Fibroblast of lung (primary cell): Measurements from ENCODE around the gene FGF22. TPM values are rescaled to one million over a fixed set of nuclear protein-coding genes. Genes with fewer than 3 reads are reported as not detected.
"Not testable (repeated sequence)": the region's sequence is repeated elsewhere in the genome, so short reads cannot be mapped to it uniquely, and the experiment has no call there.

ENCODE experiments used
- DNase-seq, 2 donors: peaks; one replicate each; pipeline versions ENCODE4 v3.0.0 to v3.0.0-alpha.2; 2010; ENCODE audit warnings: low read depth in 2 of 2
- H2AFZ ChIP-seq: 2 replicates; pipeline ENCODE4 v1.5.1; 2012; ENCODE audit warnings: low read length, control low read depth, inconsistent platforms
- H3K27ac ChIP-seq: 2 replicates; pipeline ENCODE4 v1.5.1; 2011; ENCODE audit warnings: low read length, control low read depth; ENCODE audit not compliant: insufficient read depth
- H3K27me3 ChIP-seq: 2 replicates; pipeline ENCODE4 v1.5.1; 2011; ENCODE audit warnings: mild to moderate bottlenecking, low read length; ENCODE audit not compliant: control insufficient read depth, insufficient read depth
- H3K36me3 ChIP-seq: 2 replicates; pipeline ENCODE4 v1.5.1; 2011; ENCODE audit warnings: low read length; ENCODE audit not compliant: control insufficient read depth, insufficient read depth
- H3K4me1 ChIP-seq: 2 replicates; pipeline ENCODE4 v1.5.1; 2011; ENCODE audit warnings: low read length; ENCODE audit not compliant: control insufficient read depth, insufficient read depth; ENCODE audit errors: extremely low read depth
- H3K4me2 ChIP-seq: 2 replicates; pipeline ENCODE4 v1.5.1; 2011; ENCODE audit warnings: low read length, control low read depth; ENCODE audit not compliant: insufficient read depth; ENCODE audit errors: extremely low read depth
- H3K4me3 ChIP-seq, 4 experiments: fragments of 200-600 bp in 1 of 4; sonication (generic) in 1 of 4; replicated peaks in 1 of 4; 2 replicates each; pipeline ENCODE4 v1.5.1; 2011 to 2016; ENCODE audit warnings: low read length in 4 of 4, low read depth in 3 of 4, mild to moderate bottlenecking in 3 of 4, control low read depth in 2 of 4, inconsistent platforms in 1 of 4, mixed read lengths in 1 of 4; ENCODE audit not compliant: insufficient read depth in 1 of 4; ENCODE audit errors: control extremely low read depth in 1 of 4
- H3K79me2 ChIP-seq: 2 replicates; pipeline ENCODE4 v1.5.1; 2012; ENCODE audit warnings: mild to moderate bottlenecking, low read length, inconsistent platforms; ENCODE audit not compliant: control insufficient read depth, insufficient read depth
- H3K9ac ChIP-seq: 2 replicates; pipeline ENCODE4 v1.5.1; 2011; ENCODE audit warnings: mild to moderate bottlenecking, low read length, control low read depth; ENCODE audit not compliant: insufficient read depth
- H3K9me3 ChIP-seq: 2 replicates; pipeline ENCODE4 v1.5.1; 2012; ENCODE audit warnings: low read depth, low read length; ENCODE audit not compliant: control insufficient read depth, insufficient read depth
- H4K20me1 ChIP-seq: 2 replicates; pipeline ENCODE4 v1.5.1; 2011; ENCODE audit warnings: low read length; ENCODE audit not compliant: control insufficient read depth, insufficient read depth; ENCODE audit errors: extremely low read depth
- EZH2 ChIP-seq: IDR thresholded peaks from 2 replicates; pipeline ENCODE4 v1.5.1; 2012; ENCODE audit warnings: low read length, control low read depth, mild to moderate bottlenecking; ENCODE audit errors: missing control alignments
- polyA plus RNA-seq, 2 donors: library from polyadenylated mRNA; depleted of rRNA in 1 of 2; stranded (reverse) in 1 of 2; unstranded in 1 of 2; fragments of >200 nt; gene quantifications; 2 replicates each; pipeline ENCODE4 v1.2.1, GENCODE V29; 2011 to 2012; ENCODE audit warnings: missing spikeins in 1 of 2
- total RNA-seq: library from RNA; depleted of rRNA; stranded (reverse); fragments of >200 nt; gene quantifications from 2 replicates; pipeline ENCODE4 v1.2.1, GENCODE V29; 2014
- TF ChIP-seq, protein P1 (sequence below), 2 donors: IDR thresholded peaks in 1 of 2; conservative IDR thresholded peaks in 1 of 2; 1 replicate in 1 of 2; 2 replicates in 1 of 2; pipeline ENCODE4 v1.5.1; 2011 to 2012; ENCODE audit warnings: low read length in 2 of 2, control low read depth in 1 of 2, inconsistent platforms in 1 of 2, low read depth in 1 of 2, mild to moderate bottlenecking in 1 of 2

The FGF22 gene
- total and polyA plus RNA-seq, 2 donors (not counting 1 experiment from before 2014, with no cell fraction given): under 0.01 TPM; not detected in 1

DNA sequence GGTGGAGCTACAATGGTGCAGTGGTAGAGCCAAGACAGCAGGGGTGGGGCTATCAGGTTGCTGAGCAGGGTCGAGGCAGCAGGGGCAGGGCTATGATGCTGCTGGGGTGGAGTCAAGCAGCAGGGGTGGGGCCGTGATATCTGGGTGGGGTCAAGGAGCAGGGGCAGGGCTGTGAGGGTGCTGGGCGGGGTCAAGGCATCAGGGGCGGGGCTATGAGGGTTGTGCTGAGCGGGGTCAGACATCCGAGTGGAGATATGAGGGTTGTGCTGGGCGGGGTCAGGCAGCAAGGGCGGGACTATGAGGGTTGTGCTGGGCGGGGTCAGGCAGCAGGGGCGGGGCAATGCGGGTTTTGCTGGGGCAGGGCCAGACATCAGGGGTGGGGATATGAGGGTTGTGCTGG is 35.3 kb upstream of the FGF22 start:
- no peaks in the 10 kb centered on the region for H3K79me2 ChIP-seq
- no peak for DNase-seq

DNA sequence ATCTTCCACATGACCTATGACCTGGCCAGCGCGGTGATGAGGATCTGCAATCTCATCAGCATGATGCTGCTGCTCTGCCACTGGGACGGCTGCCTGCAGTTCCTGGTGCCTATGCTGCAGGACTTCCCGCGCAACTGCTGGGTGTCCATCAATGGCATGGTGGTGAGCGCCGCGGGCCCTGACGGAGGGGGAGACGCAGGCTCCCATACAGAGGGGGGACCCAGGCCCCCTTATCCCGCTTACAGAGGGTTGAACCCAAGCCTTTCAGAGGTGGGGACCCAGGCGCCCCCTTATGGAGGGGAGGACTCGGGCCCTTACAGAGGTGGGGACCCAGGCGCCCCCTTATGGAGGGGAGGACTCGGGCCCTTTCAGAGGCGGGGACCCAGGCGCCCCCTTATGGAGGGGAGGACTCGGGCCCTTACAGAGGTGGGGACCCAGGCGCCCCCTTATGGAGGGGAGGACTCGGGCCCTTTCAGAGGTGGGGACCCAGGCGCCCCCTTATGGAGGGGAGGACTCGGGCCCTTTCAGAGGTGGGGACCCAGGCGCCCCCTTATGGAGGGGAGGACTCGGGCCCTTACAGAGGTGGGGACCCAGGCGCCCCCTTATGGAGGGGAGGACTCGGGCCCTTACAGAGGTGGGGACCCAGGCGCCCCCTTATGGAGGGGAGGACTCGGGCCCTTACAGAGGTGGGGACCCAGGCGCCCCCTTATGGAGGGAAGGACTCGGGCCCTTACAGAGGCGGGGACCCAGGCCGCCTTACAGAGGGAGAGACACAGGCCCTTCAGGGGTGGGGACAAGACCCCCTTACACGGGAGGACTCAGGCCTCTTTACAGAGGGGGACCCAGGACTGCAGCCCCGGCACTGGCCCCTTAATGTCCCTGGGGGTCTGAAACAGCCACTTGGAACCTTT is 34.4 kb upstream of the FGF22 start:
- H3K4me3 ChIP-seq: not testable (repeated sequence)

More for the DNA sequence above, 35.3 kb upstream of the FGF22 start:
- H3K4me1 ChIP-seq: no peaks in the 10 kb centered on the region
- no peak overlapping the region for H2AFZ ChIP-seq
- H3K4me3 ChIP-seq: no peak overlapping the region
- no peaks in the 10 kb centered on the region for H3K9me3 ChIP-seq
- no peaks in the 10 kb centered on the region for H4K20me1 ChIP-seq
- no peak for TF ChIP-seq EZH2
- TF ChIP-seq, protein P1, sequence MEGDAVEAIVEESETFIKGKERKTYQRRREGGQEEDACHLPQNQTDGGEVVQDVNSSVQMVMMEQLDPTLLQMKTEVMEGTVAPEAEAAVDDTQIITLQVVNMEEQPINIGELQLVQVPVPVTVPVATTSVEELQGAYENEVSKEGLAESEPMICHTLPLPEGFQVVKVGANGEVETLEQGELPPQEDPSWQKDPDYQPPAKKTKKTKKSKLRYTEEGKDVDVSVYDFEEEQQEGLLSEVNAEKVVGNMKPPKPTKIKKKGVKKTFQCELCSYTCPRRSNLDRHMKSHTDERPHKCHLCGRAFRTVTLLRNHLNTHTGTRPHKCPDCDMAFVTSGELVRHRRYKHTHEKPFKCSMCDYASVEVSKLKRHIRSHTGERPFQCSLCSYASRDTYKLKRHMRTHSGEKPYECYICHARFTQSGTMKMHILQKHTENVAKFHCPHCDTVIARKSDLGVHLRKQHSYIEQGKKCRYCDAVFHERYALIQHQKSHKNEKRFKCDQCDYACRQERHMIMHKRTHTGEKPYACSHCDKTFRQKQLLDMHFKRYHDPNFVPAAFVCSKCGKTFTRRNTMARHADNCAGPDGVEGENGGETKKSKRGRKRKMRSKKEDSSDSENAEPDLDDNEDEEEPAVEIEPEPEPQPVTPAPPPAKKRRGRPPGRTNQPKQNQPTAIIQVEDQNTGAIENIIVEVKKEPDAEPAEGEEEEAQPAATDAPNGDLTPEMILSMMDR (conservative IDR thresholded peaks at IDR 0.05 in 1 of 2, IDR thresholded peaks at IDR 0.05 in 1 of 2; ENCODE audit: low read depth in 1 of 2, low read length in 2 of 2): no peak
- H3K27ac ChIP-seq: no peak overlapping the region
- no peaks in the 10 kb centered on the region for H3K27me3 ChIP-seq
- H3K9ac ChIP-seq: no peak overlapping the region
- no peaks in the 10 kb centered on the region for H3K36me3 ChIP-seq
- H3K4me2 ChIP-seq: no peak overlapping the region

DNA sequence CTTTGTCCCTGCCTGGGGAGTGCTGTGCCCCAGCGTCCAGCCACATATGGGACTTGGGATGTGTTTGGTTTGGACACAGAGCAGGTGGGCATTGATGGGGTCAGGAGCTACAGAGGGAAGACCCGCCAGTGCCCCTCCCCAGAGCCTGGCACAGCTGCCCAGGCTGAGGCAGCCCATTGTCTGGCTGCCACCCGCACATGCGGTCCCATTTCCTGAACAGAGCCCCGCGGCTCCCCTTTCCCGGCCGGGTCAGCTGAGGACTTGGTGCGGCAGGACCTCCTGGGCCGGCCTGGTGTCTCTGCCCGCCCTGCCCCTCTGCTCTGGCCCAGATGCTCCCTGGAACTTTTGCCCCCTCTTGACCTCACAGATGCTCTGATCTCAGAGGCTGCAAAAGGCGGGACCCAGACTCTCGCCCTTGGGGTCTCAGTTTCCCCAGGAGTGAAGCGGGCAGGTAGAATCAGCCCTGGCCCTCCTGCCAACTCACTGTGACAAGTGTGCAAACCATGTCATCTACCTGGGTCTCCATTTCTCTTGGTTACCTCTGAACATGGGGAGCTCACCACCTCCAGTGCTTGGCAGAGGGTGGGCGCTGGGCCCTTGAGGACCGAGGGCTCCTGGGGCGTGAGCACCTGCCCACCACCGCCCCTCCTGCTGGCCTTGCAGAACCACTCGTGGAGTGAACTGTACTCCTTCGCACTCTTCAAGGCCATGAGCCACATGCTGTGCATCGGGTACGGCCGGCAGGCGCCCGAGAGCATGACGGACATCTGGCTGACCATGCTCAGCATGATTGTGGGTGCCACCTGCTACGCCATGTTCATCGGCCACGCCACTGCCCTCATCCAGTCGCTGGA is 32.2 kb upstream of the FGF22 start:
- H3K9me3 ChIP-seq: no peaks in the 10 kb centered on the region
- H3K4me2 ChIP-seq: no peak overlapping the region
- H3K4me1 ChIP-seq: peaks cover 9% of the 10 kb centered on the region
- H3K79me2 ChIP-seq: no peaks in the 10 kb centered on the region
- no peak overlapping the region for H3K4me3 ChIP-seq
- TF ChIP-seq EZH2: no peak
- TF ChIP-seq, protein P1 (conservative IDR thresholded peaks at IDR 0.05 in 1 of 2, IDR thresholded peaks at IDR 0.05 in 1 of 2; ENCODE audit: low read depth in 1 of 2, low read length in 2 of 2): no peak
- H3K9ac ChIP-seq: no peak overlapping the region
- no peak overlapping the region for H3K27ac ChIP-seq
- no peaks in the 10 kb centered on the region for H3K27me3 ChIP-seq
- H2AFZ ChIP-seq: no peak overlapping the region
- H4K20me1 ChIP-seq: no peaks in the 10 kb centered on the region
- no peaks in the 10 kb centered on the region for H3K36me3 ChIP-seq
- no peak for DNase-seq

More for the DNA sequence above, 34.4 kb upstream of the FGF22 start:
- not testable (repeated sequence) for H3K9ac ChIP-seq, H3K9me3 ChIP-seq, H3K27me3 ChIP-seq, H3K36me3 ChIP-seq, H4K20me1 ChIP-seq, H3K4me1 ChIP-seq, H2AFZ ChIP-seq, DNase-seq, H3K79me2 ChIP-seq, H3K27ac ChIP-seq, H3K4me2 ChIP-seq
